Caco-2 (cell line): Measurements from ENCODE around the gene PLPPR1. TPM values are rescaled to one million over a fixed set of nuclear protein-coding genes. Genes with fewer than 3 reads are reported as not detected.

Experiments
- BruUV-seq: library from RNA; stranded (reverse); fragments of 400-500 nt; replicated peaks from 2 replicates; lab custom pipeline; 2021; lab: Mats Ljungman, UMichigan
- CTCF ChIA-PET: fragments of 300-600 bp; sonication (Branson Sonifier 250); formaldehyde crosslinking; loops from one replicate; lab custom pipeline; 2022; ENCODE audit warnings: antibody characterized with exemption; lab: Charles Lee
- POLR2A ChIA-PET: fragments of 300-600 bp; sonication (Branson Sonifier 250); formaldehyde crosslinking; loops from one replicate; lab custom pipeline; 2022; ENCODE audit warnings: antibody characterized with exemption; lab: Charles Lee
- DNase-seq, 2 experiments: peaks; one replicate each; pipeline versions ENCODE4 v3.0.0 to v3.0.0-alpha.2; 2020 to 2022
- H3K27me3 ChIP-seq: replicated peaks from 2 replicates; pipeline ENCODE4 v1.6.0; 2011; ENCODE audit warnings: low read length; ENCODE audit not compliant: control insufficient read depth, insufficient read depth
- H3K36me3 ChIP-seq: 2 replicates; pipeline ENCODE4 v1.5.1; 2011; ENCODE audit warnings: low read length; ENCODE audit not compliant: control insufficient read depth, insufficient read depth
- H3K4me1 ChIP-seq: fragments of 250-450 bp; sonication (Bioruptor Pico); 2 replicates; pipeline ENCODE4 v1.5.1; 2020; ENCODE audit warnings: mild to moderate bottlenecking
- H3K4me3 ChIP-seq: 2 replicates; pipeline ENCODE4 v1.5.1; 2011; ENCODE audit warnings: low read depth, mild to moderate bottlenecking, control low read depth, low read length
- H3K9me3 ChIP-seq: fragments of 250-450 bp; sonication (Bioruptor Pico); 2 replicates; pipeline ENCODE4 v1.5.1; 2020; ENCODE audit warnings: mild to moderate bottlenecking, moderate library complexity
- H3K27ac Mint-ChIP-seq: one replicate; pipeline ENCODE4 v1.8.0; 2022; ENCODE audit warnings: mixed read lengths; ENCODE audit not compliant: unreplicated experiment
- H3K27me3 Mint-ChIP-seq: one replicate; pipeline ENCODE4 v1.8.0; 2022; ENCODE audit warnings: mixed read lengths; ENCODE audit not compliant: insufficient read depth, unreplicated experiment
- H3K36me3 Mint-ChIP-seq: one replicate; pipeline ENCODE4 v1.8.0; 2022; ENCODE audit warnings: mild to moderate bottlenecking, mixed read lengths; ENCODE audit not compliant: insufficient read depth, unreplicated experiment
- H3K4me1 Mint-ChIP-seq: one replicate; pipeline ENCODE4 v1.8.0; 2022; ENCODE audit warnings: low read depth, mixed read lengths; ENCODE audit not compliant: unreplicated experiment
- H3K4me3 Mint-ChIP-seq: one replicate; pipeline ENCODE4 v1.8.0; 2022; ENCODE audit warnings: mild to moderate bottlenecking, moderate library complexity, mixed read lengths; ENCODE audit not compliant: unreplicated experiment
- H3K9me3 Mint-ChIP-seq: one replicate; pipeline ENCODE4 v1.8.0; 2022; ENCODE audit warnings: mixed read lengths; ENCODE audit not compliant: unreplicated experiment
- intact Hi-C: fragments of 100-400 bp; cut with micrococcal nuclease; formaldehyde crosslinking; loops from one replicate; pipeline ENCODE4 v1.10.0; 2022; ENCODE audit not compliant: unreplicated experiment
- total RNA-seq: library from RNA; stranded (reverse); gene quantifications from 2 replicates; pipeline ENCODE4 v1.2.3, GENCODE V29; 2022
- TF ChIP-seq, protein P1 (sequence below), 2 experiments: fragments of 200-600 bp in 1 of 2; IDR thresholded peaks; 1 replicate in 1 of 2; 2 replicates in 1 of 2; pipeline versions ENCODE4 v1.5.1 to v1.8.0; 2011 to 2022; ENCODE audit warnings: antibody characterized with exemption in 1 of 2, control low read depth in 1 of 2, inconsistent platforms in 1 of 2, low read depth in 1 of 2, low read length in 1 of 2, mild to moderate bottlenecking in 1 of 2, moderate library complexity in 1 of 2; ENCODE audit not compliant: insufficient read depth in 1 of 2, severe bottlenecking in 1 of 2, unreplicated experiment in 1 of 2

PLPPR1 gene
- total RNA-seq, 1 experiment from 2014 or later = not detected

- Histone ChIP-seq H3K9me3 (peaks cover 13% of the 10 kb centered on the region), H3K4me3 (no peak overlapping the region), H3K36me3 (no peaks in the 10 kb centered on the region), H3K4me1 (peaks cover 9% of the 10 kb centered on the region), H3K27me3 (no peaks in the 10 kb centered on the region)
- ChIA-PET CTCF (no interaction called here), POLR2A (no interaction called here)
- H3K27ac Mint-ChIP-seq = no peak overlapping the region
- no peaks in the 10 kb centered on the region for H3K27me3 Mint-ChIP-seq
- H3K4me1 Mint-ChIP-seq = no peaks in the 10 kb centered on the region
- DNase-seq = no peak
- H3K4me3 Mint-ChIP-seq = no peak overlapping the region
- intact Hi-C loops = no loop called here
- H3K9me3 Mint-ChIP-seq = peaks cover 8% of the 10 kb centered on the region
- no TSS peak for BruUV-seq
- no peaks in the 10 kb centered on the region for H3K36me3 Mint-ChIP-seq
- TF ChIP-seq, protein P1, sequence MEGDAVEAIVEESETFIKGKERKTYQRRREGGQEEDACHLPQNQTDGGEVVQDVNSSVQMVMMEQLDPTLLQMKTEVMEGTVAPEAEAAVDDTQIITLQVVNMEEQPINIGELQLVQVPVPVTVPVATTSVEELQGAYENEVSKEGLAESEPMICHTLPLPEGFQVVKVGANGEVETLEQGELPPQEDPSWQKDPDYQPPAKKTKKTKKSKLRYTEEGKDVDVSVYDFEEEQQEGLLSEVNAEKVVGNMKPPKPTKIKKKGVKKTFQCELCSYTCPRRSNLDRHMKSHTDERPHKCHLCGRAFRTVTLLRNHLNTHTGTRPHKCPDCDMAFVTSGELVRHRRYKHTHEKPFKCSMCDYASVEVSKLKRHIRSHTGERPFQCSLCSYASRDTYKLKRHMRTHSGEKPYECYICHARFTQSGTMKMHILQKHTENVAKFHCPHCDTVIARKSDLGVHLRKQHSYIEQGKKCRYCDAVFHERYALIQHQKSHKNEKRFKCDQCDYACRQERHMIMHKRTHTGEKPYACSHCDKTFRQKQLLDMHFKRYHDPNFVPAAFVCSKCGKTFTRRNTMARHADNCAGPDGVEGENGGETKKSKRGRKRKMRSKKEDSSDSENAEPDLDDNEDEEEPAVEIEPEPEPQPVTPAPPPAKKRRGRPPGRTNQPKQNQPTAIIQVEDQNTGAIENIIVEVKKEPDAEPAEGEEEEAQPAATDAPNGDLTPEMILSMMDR (IDR thresholded peaks at IDR 0.05; ENCODE audit: insufficient read depth in 1 of 2, low read depth in 1 of 2, low read length in 1 of 2, severe bottlenecking in 1 of 2, unreplicated experiment in 1 of 2) = no peak
Observed at GRCh38 chr9:101333490-101333889, 305.0 kb downstream of the PLPPR1 start.

- no peak for DNase-seq
- peaks cover 7% of the 10 kb centered on the region; the same call in 1 of the 2 replicates for H3K9me3 ChIP-seq
- ChIA-PET POLR2A (no interaction called here), CTCF (no interaction called here)
- no peaks in the 10 kb centered on the region for H3K36me3 ChIP-seq
- Mint-ChIP-seq H3K27ac (no peak overlapping the region), H3K4me1 (no peaks in the 10 kb centered on the region), H3K4me3 (no peak overlapping the region), H3K36me3 (no peaks in the 10 kb centered on the region), H3K9me3 (peaks cover 2% of the 10 kb centered on the region), H3K27me3 (no peaks in the 10 kb centered on the region)
- intact Hi-C loops = no loop called here
- no peak overlapping the region for H3K4me3 ChIP-seq
- no TSS peak for BruUV-seq
- no peaks in the 10 kb centered on the region for H3K27me3 ChIP-seq
- H3K4me1 ChIP-seq = peaks cover 4% of the 10 kb centered on the region; the same call in 1 of the 2 replicates
- TF ChIP-seq, protein P1 (IDR thresholded peaks at IDR 0.05; ENCODE audit: insufficient read depth in 1 of 2, low read depth in 1 of 2, low read length in 1 of 2, severe bottlenecking in 1 of 2, unreplicated experiment in 1 of 2) = no peak
Observed at GRCh38 chr9:101333926-101334702, 305.6 kb downstream of the PLPPR1 start.

GRCh38 chr9:101336091-101336490 lies 307.6 kb downstream of the PLPPR1 start:
- BruUV-seq = no TSS peak
- Histone ChIP-seq H3K36me3 (no peaks in the 10 kb centered on the region), H3K4me1 (0 out of 2 replicates have a peak, but pooled peaks cover 4% of the 10 kb centered on the region), H3K27me3 (no peaks in the 10 kb centered on the region), H3K9me3 (no peaks in the 10 kb centered on the region), H3K4me3 (no peak overlapping the region)
- no peaks in the 10 kb centered on the region for H3K36me3 Mint-ChIP-seq
- CTCF ChIA-PET = no interaction called here
- POLR2A ChIA-PET = no interaction called here
- no peaks in the 10 kb centered on the region for H3K27me3 Mint-ChIP-seq
- H3K27ac Mint-ChIP-seq = no peak overlapping the region
- TF ChIP-seq, protein P1 (IDR thresholded peaks at IDR 0.05; ENCODE audit: insufficient read depth in 1 of 2, low read depth in 1 of 2, low read length in 1 of 2, severe bottlenecking in 1 of 2, unreplicated experiment in 1 of 2) = no peak
- intact Hi-C loops = no loop called here
- no peak for DNase-seq
- no peaks in the 10 kb centered on the region for H3K9me3 Mint-ChIP-seq
- H3K4me1 Mint-ChIP-seq = no peaks in the 10 kb centered on the region
- no peak overlapping the region for H3K4me3 Mint-ChIP-seq
